Heart right ventricle (tissue), 16 donors: Measurements from ENCODE around the gene CIAPIN1. TPM values are rescaled to one million over a fixed set of nuclear protein-coding genes. Genes with fewer than 3 reads are reported as not detected.

Source experiments
- ATAC-seq, 8 donors: fragments of 200-7000 bp; cut with Tn5 transposase; one replicate each; pipeline ENCODE4 v1.9.1; 2020; ENCODE audit warnings: mild to moderate bottlenecking in 8 of 8, moderate library complexity in 8 of 8, moderate number of reproducible peaks in 1 of 8
- DNase-seq, 2 donors: peaks; one replicate each; pipeline ENCODE4 v3.0.0-alpha.2; 2020
- H3K27ac ChIP-seq, 10 donors: fragments of 200-600 bp; sonication (generic) in 2 of 10; one replicate each; pipeline versions ENCODE4 v1.5.0 to v1.8.0; 2020 to 2022; ENCODE audit warnings: mild to moderate bottlenecking in 3 of 10
- H3K27me3 ChIP-seq, 7 donors: fragments of 200-600 bp; one replicate each; pipeline ENCODE4 v1.8.0; 2021 to 2022; ENCODE audit warnings: mild to moderate bottlenecking in 2 of 7
- H3K36me3 ChIP-seq, 9 donors: fragments of 200-600 bp; sonication (generic) in 1 of 9; one replicate each; pipeline versions ENCODE4 v1.5.0 to v1.8.0; 2020 to 2022; ENCODE audit warnings: mild to moderate bottlenecking in 2 of 9
- H3K4me1 ChIP-seq, 9 donors: fragments of 200-600 bp; sonication (generic) in 1 of 9; one replicate each; pipeline versions ENCODE4 v1.5.0 to v1.8.0; 2020 to 2022; ENCODE audit warnings: mild to moderate bottlenecking in 4 of 9
- H3K4me3 ChIP-seq, 10 donors: fragments of 200-600 bp; sonication (generic) in 2 of 10; one replicate each; pipeline versions ENCODE4 v1.5.0 to v1.8.0; 2020 to 2022; ENCODE audit warnings: mild to moderate bottlenecking in 7 of 10, moderate library complexity in 2 of 10
- H3K9me3 ChIP-seq, 11 donors: fragments of 200-600 bp in 10 of 11; sonication (generic) in 2 of 11; one replicate each; pipeline versions ENCODE4 v1.5.0 to v1.8.0; 2013 to 2022; ENCODE audit warnings: mild to moderate bottlenecking in 2 of 11, control low read depth in 1 of 11, moderate library complexity in 1 of 11
- CTCF ChIP-seq, 9 donors: fragments of 200-600 bp; sonication (generic) in 2 of 9; IDR thresholded peaks; one replicate each; pipeline versions ENCODE4 v1.5.0 to v1.8.0; 2021 to 2022; ENCODE audit warnings: antibody characterized with exemption in 9 of 9, mild to moderate bottlenecking in 5 of 9, moderate library complexity in 1 of 9
- WGBS, 2 donors: extraction: QIAGEN DNeasy Blood & Tissue Kit; methylation state at CpG; one replicate each; pipeline ENCODE4 v1.1.7; 2013; ENCODE audit warnings: inconsistent platforms in 1 of 2; 5-methylcytosine and 5-hydroxymethylcytosine counted together
- intact Hi-C, 10 donors: fragments of 100-400 bp; cut with DNase I; formaldehyde crosslinking; loops; one replicate each; pipeline versions ENCODE4 v1.11.1 to v1.14.2; 2022
- polyA plus RNA-seq, 2 donors: library from polyadenylated mRNA; stranded (reverse); fragments of 200-250 nt; gene quantifications; one replicate each; pipeline ENCODE4 v1.2.3, GENCODE V29; 2013
- total RNA-seq, 10 donors: library from RNA; stranded (reverse); fragmentation: NEBNext Ultra II Directional in 3 of 10; extraction: Animal tissue kit (Norgen Biotek cat#: 25700) in 3 of 10; gene quantifications; one replicate each; pipeline versions ENCODE4 v1.2.1 to v1.2.4, GENCODE V29; 2021 to 2023
- donor health status: Arrhythmogenic right ventricular cardiomyopathy.
- donor health status: ischemic (EF 13 %, LVEDD 7.1; RV severe dilation, severe dysfunction).
- donor health status: healthy with polysubstance abuse.
- donor health status: DM: no; HTN: yes; CAD: no.
- donor health status: DM: no; HTN: no; CAD: no.
- donor health status: ischemic (EF 25% LVEDD 6.9; RV normal size, moderate dysfunction).
- donor health status: ischemic (EF 25% LVEDD 5.7; RV mildly dilated, moderate dysfunction).
- donor health status: healthy.
- donor health status: DM: yes; HTN: yes; CAD: no.
- donor health status: Ischemic cardiomyopathy.
- donor health status: ischemic (EF 35%, LVEDD 5.7; RV mildly dilated, moderate dysfunction).
- donor health status: nonischemic (EF 11% LVEDD 7.7; RV severe dilation, severe dysfunction).
- donor health status: DM: yes; HTN: yes; CAD: no.
- donor health status: PGD.
- donor health status: ischemic (EF 29% LVEDD 5.4; RV normal size, mild dysfunction).
- donor health status: nonischemic (EF 23%, LVEDD 6.1; RV moderate dilation, normal function).

The CIAPIN1 gene
- total and polyA plus RNA-seq, 12 donors = 20.1 to 75.1 (median 61.0) TPM

DNA sequence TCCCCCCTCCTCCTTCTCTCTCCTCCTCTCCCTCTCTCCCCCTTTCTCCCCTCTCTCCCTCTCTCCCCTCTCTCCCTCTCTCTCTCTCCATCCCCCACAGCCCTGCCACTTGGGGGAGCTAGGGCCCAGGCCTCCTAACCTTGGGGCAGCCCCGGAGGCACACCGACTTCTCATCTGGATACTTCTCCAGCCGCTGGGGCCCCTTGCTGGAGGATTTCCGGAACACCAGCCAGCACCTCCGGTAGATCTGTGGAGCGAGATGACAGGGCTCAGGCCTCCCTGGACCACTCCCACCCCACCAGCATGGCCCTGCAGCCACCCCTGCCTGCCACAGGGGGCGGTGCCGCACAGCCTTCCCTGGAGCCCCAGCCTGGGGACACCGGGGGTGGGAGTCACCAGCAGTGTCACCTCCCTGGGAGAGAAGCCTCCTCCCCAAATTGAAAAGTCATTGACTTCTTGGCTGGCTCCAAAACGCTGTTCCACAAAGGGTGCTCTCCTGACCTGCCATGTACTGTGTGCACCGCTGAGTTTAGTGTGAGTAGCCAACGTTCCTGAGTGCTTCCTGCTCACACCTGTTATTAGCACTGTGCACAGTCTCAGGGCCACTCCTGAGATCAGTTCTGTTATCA, 28.6 kb upstream of the CIAPIN1 start:
- Histone ChIP-seq H3K27ac (peak overlapping the region in 1 of 10 donors; percentile 36), H3K36me3 (peaks cover 0 to 46% (median 26%) of the 10 kb centered on the region in 9 donors), H3K4me3 (no peak overlapping the region), H3K9me3 (no peaks in the 10 kb centered on the region), H3K4me1 (peaks cover 19 to 65% (median 49%) of the 10 kb centered on the region in 9 donors), H3K27me3 (peaks cover 0 to 11% (median 0%) of the 10 kb centered on the region in 7 donors)
- peak in 6 of 8 donors; percentile 24 to 55 (median 36) for ATAC-seq
- WGBS, 2 donors = 16 to 20% methylated on average over 12 of the region's 12 CpGs
- intact Hi-C loops = loop anchor here in 4 of 10 donors (5.0 kb wide), 1 partner anchor 41 kb away; no protein-coding TSS in a partner anchor
- no peak for DNase-seq
- TF ChIP-seq CTCF (IDR thresholded peaks at IDR 0.05) = peak; percentile 35 to 77 (median 61)

DNA sequence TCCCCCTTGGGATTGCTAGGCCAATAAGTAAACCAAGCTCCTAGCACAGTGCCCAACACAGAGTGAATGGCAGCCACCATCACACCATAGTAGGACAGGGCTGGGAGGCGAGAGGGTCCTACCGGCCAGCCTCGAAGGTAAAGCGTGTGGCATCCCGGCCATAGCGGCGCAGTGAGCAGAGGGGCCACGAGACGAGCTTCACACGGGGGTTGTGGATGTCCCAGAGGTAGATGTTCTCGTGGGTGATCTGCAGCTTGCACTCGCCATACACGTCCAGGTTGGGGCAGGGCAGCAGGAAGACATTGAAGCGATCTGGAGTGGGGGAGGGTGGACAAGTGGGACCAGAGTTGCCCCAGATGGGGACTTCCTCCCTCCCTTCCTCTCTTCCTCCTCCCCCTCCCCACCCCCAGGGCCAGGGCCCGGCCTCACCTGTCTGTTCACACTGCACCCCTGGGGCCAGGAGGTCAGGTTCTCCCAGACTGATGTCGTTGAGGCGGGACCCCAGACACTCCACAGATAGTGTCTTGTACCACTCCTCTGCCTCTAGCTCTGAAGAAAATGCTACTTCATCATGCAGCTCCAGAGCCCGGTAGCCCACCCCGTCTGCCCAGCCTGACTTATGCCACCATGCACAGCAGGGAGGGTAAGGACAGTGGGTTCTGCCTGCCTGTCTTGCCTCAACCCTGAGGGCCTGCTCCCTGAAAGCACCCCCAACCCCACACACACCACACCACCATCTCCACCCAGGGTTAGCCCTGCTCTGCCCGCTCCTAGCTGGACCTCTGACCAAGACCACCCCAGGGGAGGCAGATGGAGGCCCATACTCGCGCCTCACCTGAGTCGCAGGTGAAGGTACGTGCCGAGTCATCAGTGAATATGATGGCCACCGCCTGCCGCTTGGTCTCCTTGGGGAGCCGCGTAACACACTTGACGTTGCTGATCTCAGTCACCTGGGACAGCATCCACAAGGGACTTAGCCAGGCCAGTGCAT, 27.8 kb upstream of the CIAPIN1 start:
- TF ChIP-seq CTCF (IDR thresholded peaks at IDR 0.05) = no peak
- Histone ChIP-seq H3K36me3 (peaks cover 0 to 55% (median 35%) of the 10 kb centered on the region in 9 donors), H3K4me1 (peaks cover 19 to 65% (median 50%) of the 10 kb centered on the region in 9 donors), H3K27ac (no peak overlapping the region), H3K4me3 (no peak overlapping the region), H3K9me3 (no peaks in the 10 kb centered on the region), H3K27me3 (peaks cover 0 to 11% (median 0%) of the 10 kb centered on the region in 7 donors)
- ATAC-seq = no peak
- WGBS, 2 donors = 85 to 89% methylated on average over 30 of the region's 30 CpGs
- intact Hi-C loops = loop anchor here in 4 of 10 donors (5.0 kb wide), 1 partner anchor 42 kb away; no protein-coding TSS in a partner anchor
- no peak for DNase-seq

GRCh38 chr16:57473906-57474305, 26.7 kb upstream of the CIAPIN1 start:
- Histone ChIP-seq H3K4me1 (peaks cover 12 to 60% (median 41%) of the 10 kb centered on the region in 9 donors), H3K4me3 (no peak overlapping the region), H3K36me3 (peaks cover 0 to 65% (median 45%) of the 10 kb centered on the region in 9 donors), H3K27ac (no peak overlapping the region), H3K9me3 (no peaks in the 10 kb centered on the region), H3K27me3 (peaks cover 0 to 3% (median 0%) of the 10 kb centered on the region in 7 donors)
- 82 to 85% methylated on average over 8 of the region's 8 CpGs for WGBS, 2 donors
- no peak for TF ChIP-seq CTCF (IDR thresholded peaks at IDR 0.05)
- intact Hi-C loops = no loop called here
- ATAC-seq (no peak), DNase-seq (no peak)

DNA sequence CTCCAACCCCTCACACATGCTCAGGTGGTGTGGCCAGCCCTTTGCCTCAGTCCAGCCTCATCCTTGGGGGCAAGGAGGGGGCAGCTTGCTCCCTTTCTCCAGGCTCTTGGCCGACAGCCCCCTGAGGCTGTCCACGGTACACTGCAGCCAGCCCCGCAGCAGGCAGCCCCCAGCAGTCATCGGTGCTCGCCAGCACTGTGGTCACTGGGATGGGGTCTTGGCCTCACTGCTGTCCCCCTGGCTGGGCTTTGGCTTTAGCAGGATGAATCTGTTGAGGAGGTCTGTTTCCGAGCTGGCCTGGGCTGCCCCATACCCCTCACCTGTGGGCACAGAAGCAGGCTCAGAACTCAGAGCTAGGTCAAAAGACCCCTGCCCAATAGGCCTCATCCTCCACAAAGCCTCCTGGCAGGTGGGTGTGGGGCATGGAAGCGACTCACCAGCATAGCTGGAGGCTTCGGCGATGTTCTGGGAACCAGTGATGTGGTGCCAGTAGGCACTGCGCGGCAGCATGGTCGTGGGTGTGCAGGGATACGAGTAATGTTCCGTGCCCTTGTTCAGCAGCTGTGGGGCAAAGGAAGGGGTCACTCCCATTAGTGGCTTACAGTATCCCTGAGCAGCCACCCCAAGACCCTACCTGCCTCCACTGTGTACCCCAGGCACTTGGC, 26.1 kb upstream of the CIAPIN1 start:
- no peak for ATAC-seq
- Histone ChIP-seq H3K27ac (no peak overlapping the region), H3K9me3 (no peaks in the 10 kb centered on the region), H3K27me3 (no peaks in the 10 kb centered on the region), H3K4me3 (no peak overlapping the region), H3K36me3 (peaks cover 0 to 71% (median 51%) of the 10 kb centered on the region in 9 donors), H3K4me1 (peaks cover 12 to 54% (median 38%) of the 10 kb centered on the region in 9 donors)
- intact Hi-C loops = no loop called here
- no peak for TF ChIP-seq CTCF (IDR thresholded peaks at IDR 0.05)
- WGBS, 2 donors = 85% methylated on average over 14 of the region's 14 CpGs
- no peak for DNase-seq
